Measurements from ENCODE around the gene AADACL2. TPM values are rescaled to one million over a fixed set of nuclear protein-coding genes. Genes with fewer than 3 reads are reported as not detected.

The AADACL2 gene
- total and polyA plus RNA-seq, 9 of the 15 experiments (the other 6 are each of a cell fraction or from before 2014, with no cell fraction given) = not detected

GRCh38 chr3:151726016-151726415 is 7.7 kb upstream of the AADACL2 start:
- DNase-seq (ENCODE audit: extremely low read depth in 1 of 4, low spot score in 3 of 4) (peak; percentile 16 to 84 (median 36)), ATAC-seq (peak; percentile 84), FAIRE-seq (peak; percentile 83)
- Histone ChIP-seq H2AFZ (ENCODE audit: low read depth, low read length) (no peak overlapping the region), H3K36me3 (ENCODE audit: control insufficient read depth, insufficient read depth, low read length) (no peaks in the 10 kb centered on the region), H3K9me3 (replicated peaks; ENCODE audit: control insufficient read depth, insufficient read depth, low read depth, low read length) (peaks cover 10% of the 10 kb centered on the region), H3K9ac (ENCODE audit: insufficient read depth in 1 of 2, low read depth in 2 of 2, low read length in 2 of 2) (no peak overlapping the region), H3K4me3 (no peak overlapping the region), H3K27ac (ENCODE audit: extremely low read depth, low read depth, low read length) (no peak overlapping the region), H3K79me2 (ENCODE audit: control insufficient read depth, insufficient read depth, low read length) (no peaks in the 10 kb centered on the region), H3K4me2 (ENCODE audit: insufficient read depth, low read length) (no peak overlapping the region), H3K4me1 (replicated peaks in 1 of 2; ENCODE audit: control insufficient read depth in 2 of 2, insufficient read depth in 2 of 2, low read length in 2 of 2) (no peaks in the 10 kb centered on the region; a peak in 3 of 5 replicates), H3K9me1 (ENCODE audit: control insufficient read depth, insufficient read depth, low read length) (no peaks in the 10 kb centered on the region), H3K27me3 (ENCODE audit: control insufficient read depth in 2 of 2, insufficient read depth in 2 of 2, low read length in 2 of 2) (no peaks in the 10 kb centered on the region), H4K20me1 (replicated peaks; ENCODE audit: control insufficient read depth, insufficient read depth, low read length) (no peaks in the 10 kb centered on the region)
- ChIA-PET POLR2A (interaction anchor here (0.6 to 1.3 kb wide), 2 partner anchors 17 to 419 kb away, joined by 3 to 4 read pairs; no protein-coding TSS in a partner anchor), CTCF (ENCODE audit: low intra/inter-chr PET ratio) (interaction anchor here (0.6 kb wide), 1 partner anchor 27 kb away, joined by 3 read pairs; no protein-coding TSS in a partner anchor)
- intact Hi-C loops (cut with micrococcal nuclease) = no loop called here
- in situ Hi-C loops (cut with MboI) = no loop called here
- no TSS peak for BruUV-seq (replicated peaks)
- WGBS (ENCODE audit: insufficient coverage, low coverage, missing lambda C conversion rate) = 0% methylated on average over 1 of the region's 1 CpG
- TF ChIP-seq ZNF444 (CRISPR knock-in tag; IDR thresholded peaks at IDR 0.05) (no peak), TRIM28 (IDR thresholded peaks at IDR 0.05) (peak; percentile 64; the same call in 1 of the 2 replicates), E2F3 (CRISPR knock-in tag; IDR thresholded peaks at IDR 0.05) (no peak), CAMTA2 (CRISPR knock-in tag; conservative IDR thresholded peaks at IDR 0.05) (no peak), TEAD1 (CRISPR knock-in tag; IDR thresholded peaks at IDR 0.05) (peak; percentile 97), CREB5 (CRISPR knock-in tag; IDR thresholded peaks at IDR 0.05) (no peak), USF2 (CRISPR knock-in tag; IDR thresholded peaks at IDR 0.05) (no peak), BCOR (IDR thresholded peaks at IDR 0.05) (peak; percentile 35; the same call in 1 of the 2 replicates), ETV6 (IDR thresholded peaks at IDR 0.05; ENCODE audit: borderline replicate concordance in 1 of 2, low read depth in 2 of 2, low read length in 1 of 2) (no peak), ETV6 (CRISPR knock-in tag; IDR thresholded peaks at IDR 0.05; ENCODE audit: borderline replicate concordance) (no peak), NR1H2 (CRISPR knock-in tag; IDR thresholded peaks at IDR 0.05) (no peak), HSF4 (CRISPR knock-in tag; IDR thresholded peaks at IDR 0.05; ENCODE audit: borderline replicate concordance) (no peak), CBX8 (IDR thresholded peaks at IDR 0.05; ENCODE audit: borderline replicate concordance, extremely low read depth, low read depth, low read length, poor library complexity, severe bottlenecking) (no peak), ESRRB (CRISPR knock-in tag; IDR thresholded peaks at IDR 0.05; ENCODE audit: borderline replicate concordance) (no peak), PBX2 (CRISPR knock-in tag; IDR thresholded peaks at IDR 0.05; ENCODE audit: low read depth) (peak; percentile 29; the same call in 1 of the 2 replicates), PBX2 (tag; conservative IDR thresholded peaks at IDR 0.05; ENCODE audit: low read depth) (peak; percentile 67), CCNT2 (IDR thresholded peaks at IDR 0.05; ENCODE audit: borderline replicate concordance, extremely low read depth, insufficient read length, low read depth, low read length) (no peak), YY1 (IDR thresholded peaks at IDR 0.05; ENCODE audit: borderline replicate concordance in 1 of 3, control insufficient read depth in 1 of 3, extremely low read depth in 1 of 3, insufficient read depth in 3 of 3, insufficient read length in 1 of 3, insufficient replicate concordance in 2 of 3, low read depth in 1 of 3, low read length in 2 of 3) (no peak)
